GM19328 (cell line): ENCODE measurements around the gene SLAIN2.
"Not testable (repeated sequence)": the region's sequence is repeated elsewhere in the genome, so short reads cannot be mapped to it uniquely, and the experiment has no call there.

Source experiments
- ATAC-seq: cut with Tn5 transposase; IDR thresholded peaks from one replicate; pipeline ENCODE4 v1.9.1; 2021; ENCODE audit warnings: mild to moderate bottlenecking, moderate library complexity; ENCODE audit not compliant: unreplicated experiment

The SLAIN2 gene

DNA sequence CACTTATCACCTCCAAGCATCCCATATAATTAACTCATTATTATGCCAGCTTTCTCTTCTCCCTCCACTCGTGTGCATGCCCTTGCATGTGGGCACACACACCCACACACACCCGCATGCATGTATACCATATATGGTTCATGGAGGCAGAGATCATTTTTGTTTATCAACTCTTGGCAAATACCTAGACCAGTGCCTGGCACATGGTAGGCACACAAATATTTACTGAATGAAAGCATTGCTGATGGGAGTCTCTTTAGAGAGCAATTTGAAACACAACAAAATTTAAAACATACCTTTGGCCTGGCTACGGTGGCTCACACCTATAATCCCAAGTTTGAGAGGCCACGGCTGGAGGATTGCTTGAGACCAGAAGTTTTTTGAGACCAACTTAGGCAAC is 90.7 kb downstream of the SLAIN2 start:
- no peak for ATAC-seq

DNA sequence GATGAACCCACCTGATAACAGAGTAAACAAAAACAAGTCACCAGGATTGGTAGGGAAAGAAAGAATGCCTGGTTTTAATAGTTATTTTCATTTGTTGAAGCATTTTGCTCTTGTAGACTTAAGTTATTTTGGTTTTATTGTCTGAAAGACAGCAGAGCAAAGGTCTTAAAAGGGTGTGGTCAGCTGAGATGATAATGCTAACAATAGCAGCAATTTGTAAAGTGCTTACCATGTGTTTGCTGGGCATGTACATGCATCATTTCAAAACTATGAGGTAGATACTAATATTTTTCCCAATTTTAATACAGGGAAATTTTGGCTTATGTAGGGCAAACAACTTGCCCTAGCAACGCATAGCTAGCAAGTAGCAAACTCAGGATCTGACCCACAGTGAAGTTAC is 95.0 kb downstream of the SLAIN2 start:
- ATAC-seq: no peak

DNA sequence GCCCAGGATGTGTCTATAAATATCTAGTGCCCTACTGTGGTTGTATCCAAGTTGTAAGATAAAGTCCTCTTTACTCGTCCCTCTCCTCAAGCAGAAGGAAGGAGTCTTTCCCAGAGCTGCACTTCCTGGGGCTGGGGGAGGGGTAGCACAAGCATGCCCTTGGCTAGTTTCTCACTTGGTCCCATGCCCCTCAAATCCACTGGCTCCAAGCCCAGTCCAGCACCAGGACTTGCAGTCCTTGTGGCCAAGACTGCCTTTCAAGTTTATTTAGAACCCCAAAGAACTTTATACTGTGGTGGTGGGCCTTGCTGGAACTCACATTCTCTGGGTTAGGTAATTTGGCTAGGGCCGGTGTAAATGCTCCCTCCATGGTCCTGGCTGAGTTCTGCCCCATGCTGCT is 98.7 kb downstream of the SLAIN2 start:
- ATAC-seq: no peak

DNA sequence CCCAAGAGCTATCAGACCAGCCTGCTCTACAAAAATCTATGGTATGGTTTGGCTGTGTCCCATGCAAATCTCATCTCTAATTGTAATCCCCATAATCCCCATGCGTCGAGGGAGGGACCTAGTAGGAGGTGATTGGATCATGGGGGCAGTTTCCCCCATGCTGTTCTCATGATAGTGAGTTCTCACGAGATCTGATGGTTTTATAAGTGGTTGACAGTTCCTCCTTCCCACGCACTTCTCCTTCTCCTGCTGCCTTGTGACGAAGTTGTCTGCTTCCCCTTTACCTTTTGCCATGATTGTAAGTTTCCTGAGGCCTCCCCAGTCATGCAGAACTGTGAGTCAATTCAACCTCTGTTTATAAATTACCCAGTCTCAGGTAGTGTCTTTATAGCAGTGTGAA is 99.6 kb downstream of the SLAIN2 start:
- not testable (repeated sequence) for ATAC-seq

DNA sequence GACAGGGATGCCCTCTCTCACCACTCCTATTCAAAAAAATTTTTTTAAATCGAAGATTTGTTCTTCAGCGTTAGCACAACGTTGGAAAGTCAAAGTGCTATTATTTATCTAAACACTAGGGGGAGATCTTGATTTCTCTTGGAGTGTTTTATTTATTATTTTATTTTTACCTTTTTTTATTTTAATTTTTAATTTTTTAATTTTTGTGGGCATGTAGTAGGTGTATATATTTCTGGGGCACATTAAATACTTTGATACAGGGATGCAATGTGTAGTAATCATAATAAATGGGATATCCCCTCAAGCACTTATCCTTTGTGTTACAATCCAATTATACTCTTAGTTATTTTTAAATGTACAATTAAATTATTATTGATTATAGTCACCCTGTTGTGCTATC is 104.4 kb downstream of the SLAIN2 start:
- no peak for ATAC-seq

DNA sequence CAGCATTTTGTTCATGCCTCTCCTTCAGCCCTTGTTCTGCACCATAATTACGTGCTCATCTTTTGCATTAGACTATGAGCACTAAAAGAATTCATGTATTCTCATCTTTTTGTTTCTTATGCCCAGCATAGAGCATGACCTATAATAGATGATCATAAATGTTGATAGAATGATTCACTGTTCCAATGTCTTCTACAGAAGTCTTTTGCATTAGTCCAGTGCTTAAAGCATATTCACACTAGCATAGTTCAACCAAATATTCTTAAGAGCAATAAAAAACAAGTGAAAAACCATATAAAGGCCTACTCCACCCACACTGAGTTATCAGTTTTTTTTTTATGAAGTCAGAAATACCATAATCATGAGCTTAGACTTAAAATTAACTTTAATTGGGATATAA is 105.3 kb downstream of the SLAIN2 start:
- ATAC-seq: no peak

DNA sequence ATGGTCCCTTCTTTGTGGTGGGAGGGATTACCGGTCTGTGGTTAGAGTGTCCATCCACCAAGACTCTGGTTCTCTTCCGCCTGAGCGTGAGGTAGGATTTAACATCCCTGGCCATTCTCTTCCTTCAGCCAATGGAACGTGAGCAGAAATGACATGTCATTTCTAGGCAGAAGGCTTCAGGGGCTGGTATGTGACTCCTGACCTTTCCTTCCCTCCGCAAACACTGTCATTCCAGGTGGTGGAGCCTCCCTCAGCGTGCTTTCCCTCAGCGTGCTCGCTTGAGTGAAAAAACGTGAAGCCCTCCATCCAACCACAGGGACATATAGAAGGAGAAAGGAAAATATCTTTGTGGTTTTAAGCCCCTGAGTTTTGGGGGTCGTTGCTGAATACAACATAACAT is 107.8 kb downstream of the SLAIN2 start:
- ATAC-seq: no peak

DNA sequence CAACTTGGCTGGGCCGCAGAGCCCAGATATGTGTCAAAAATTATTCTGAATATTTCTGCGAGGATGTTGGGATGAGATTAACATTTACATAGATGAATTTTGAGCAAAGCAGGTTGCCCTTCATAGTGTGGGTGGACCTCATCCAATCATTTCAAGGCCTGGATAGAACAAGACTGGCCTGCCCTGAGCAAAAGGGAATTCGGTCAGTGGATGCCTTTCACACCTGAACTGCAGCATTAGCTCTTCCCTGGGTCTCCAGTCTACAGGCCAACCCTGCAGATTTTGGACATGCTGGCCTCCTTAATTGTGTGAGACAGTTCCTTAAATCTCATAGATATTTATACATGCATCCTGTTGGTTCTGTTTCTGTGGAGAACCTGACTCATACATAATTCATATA is 109.4 kb downstream of the SLAIN2 start:
- no peak for ATAC-seq

DNA sequence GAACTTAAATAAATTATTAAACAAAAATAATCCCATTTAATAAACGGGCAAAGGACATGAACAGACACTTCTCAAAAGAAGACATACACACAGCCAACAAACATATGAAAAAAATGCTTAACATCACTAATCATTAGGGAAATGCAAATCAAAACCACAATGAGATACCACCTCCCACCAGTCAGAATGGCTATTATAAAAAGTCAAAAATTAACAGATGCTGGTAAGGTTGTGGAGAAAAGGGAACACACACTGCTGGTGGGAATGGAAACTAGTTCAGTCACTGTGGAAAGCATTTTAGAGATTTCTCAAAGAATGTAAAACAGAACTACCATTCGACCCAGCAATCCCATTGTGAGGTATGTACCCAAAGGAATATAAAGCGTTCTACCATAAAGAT is 110.3 kb downstream of the SLAIN2 start:
- not testable (repeated sequence) for ATAC-seq

DNA sequence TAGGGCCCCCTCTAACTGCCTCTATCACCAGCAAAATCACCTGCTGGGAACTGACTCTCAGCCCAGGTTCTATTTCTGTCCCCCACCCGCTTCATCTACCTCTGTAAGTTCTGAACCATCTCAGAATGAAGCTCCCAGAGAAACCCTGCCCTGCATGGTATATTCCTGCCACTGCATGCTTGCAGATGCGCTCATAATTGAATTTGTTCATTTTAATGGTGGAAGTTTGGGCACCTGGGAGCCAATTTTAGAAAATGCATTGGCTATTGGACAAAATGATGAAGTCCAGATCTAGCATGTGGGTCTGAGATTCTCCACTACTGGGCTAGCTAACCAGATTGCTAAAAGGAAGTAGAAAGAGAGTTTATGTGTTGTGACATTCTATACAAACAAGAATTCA is 113.3 kb downstream of the SLAIN2 start:
- no peak for ATAC-seq

DNA sequence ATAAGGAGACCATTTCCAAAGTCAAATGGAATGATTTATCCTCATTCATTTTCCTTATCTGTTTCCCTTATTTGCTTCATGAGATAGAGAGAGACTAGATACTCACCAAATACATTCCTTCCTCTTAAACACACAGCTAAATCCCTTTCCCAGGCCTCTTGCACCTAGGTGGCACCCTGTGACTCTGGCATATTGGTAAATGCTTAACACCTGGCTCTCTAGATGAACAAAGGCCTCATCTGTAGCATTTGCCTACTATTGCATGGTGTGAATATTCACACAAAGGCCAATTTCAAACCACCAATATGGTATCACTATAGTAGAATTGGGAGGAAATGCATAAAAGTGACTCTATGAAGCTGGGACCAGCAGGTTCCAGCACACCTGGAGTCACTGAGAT is 119.7 kb downstream of the SLAIN2 start:
- no peak for ATAC-seq

DNA sequence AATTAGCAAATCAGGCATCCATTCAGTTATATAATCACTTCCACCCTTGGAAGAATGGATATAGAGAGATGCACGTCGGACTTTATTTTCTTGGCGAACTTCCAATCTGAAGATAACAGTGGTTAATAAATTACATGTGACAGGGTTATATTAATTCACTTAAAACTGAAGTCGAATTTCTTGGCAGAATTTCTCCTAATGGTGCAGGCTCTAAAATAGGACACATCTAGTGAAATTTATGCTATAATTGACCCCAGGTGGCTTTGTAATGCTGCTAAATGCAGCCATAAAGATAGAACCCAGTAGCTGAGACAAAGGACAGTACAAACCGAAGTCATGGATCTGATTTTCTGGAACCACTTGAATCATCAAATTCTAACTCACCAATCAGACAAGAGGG is 121.0 kb downstream of the SLAIN2 start:
- no peak for ATAC-seq

DNA sequence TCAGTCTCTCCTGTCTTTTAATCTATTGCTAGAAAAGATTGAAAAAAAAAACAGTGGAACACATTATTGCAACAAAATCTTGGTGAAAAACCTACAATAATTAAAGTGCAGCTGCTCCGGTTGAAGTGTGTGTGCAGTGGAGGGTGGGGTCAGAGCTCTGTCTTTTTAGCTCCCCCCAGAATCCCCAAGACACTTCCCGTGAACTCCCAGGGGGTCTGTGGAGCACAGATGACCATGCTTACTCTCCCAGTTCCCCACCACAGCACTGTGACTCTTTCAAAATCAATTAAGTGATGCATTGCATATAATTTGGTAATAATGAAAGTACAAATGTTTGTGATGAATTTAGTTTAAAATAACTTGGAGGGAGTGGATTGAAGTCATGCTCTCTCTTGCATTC is 126.1 kb downstream of the SLAIN2 start:
- no peak for ATAC-seq

DNA sequence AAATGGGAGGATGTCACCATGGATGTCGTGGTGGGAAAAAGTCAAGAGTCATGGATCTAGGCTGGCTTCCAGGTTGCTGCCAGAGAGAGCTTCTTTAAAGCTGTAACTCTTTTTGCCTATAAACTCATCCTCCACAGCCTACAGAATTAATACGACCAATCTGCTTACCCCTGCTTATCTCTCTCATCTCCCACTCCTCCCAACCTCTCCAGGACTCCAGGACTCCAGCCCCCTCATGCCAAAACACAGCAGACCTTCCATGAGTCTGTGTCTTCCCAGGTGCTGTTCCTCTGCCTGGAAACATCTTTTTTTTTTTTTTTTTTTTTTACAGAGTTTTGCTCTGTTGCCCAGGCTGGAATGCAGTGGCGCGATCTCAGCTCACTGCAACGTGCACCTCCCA is 126.6 kb downstream of the SLAIN2 start:
- no peak for ATAC-seq

DNA sequence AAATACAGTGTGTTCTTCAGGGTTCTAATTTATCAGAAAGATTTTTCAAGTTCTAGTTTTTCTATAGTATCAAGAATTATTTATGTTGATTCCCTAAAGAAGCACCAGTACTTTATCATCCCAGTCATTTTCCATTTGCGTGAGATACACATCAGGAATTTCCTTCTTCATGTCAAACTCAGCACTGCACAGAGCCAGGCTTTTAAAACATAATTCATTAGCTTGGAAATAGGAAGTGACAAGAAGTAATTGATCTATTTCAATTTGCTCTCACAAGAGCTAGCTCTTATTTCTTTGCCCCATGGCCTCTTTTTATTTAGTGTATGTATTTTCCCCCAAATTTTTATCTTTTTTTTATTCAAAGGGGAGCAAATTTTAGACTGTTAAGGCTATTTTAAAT is 128.8 kb downstream of the SLAIN2 start:
- no peak for ATAC-seq

DNA sequence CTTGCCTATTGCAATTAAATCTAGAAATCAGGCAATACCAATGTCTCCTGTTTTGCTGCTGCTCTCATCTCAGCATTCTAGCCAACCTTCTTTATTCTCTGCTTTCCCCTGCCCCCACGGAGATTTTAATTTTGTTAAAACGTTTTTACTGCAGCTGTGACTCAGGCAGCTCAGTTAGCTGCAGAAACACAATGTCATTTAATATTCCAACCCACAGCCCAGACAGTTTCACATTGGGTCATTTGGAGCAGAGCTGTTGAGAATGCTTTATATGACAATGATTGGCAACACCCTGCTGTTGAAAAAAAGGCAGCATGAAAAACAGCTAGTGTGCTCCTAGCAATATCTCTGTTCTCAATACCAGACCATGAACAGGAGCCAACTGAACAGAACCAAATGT is 129.2 kb downstream of the SLAIN2 start:
- ATAC-seq: no peak

DNA sequence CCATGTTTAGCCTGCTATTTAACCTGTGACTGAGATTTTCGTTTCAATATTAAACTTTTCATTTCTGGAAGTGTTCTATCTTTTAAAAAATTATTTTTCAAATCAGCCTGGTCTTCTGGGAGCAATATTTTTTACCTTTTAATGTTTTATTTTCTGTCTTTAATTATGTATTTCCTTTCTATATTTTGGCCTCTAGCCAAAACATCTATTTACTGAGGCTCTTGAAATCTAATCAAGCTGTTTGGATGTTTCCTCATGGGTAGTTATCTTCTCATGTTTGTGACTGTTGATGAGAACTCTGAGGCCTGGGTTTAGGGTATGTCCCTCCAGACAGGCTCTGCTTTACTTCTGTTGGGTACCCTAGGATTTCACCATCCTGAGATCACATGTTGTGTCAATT is 131.5 kb downstream of the SLAIN2 start:
- ATAC-seq: no peak

DNA sequence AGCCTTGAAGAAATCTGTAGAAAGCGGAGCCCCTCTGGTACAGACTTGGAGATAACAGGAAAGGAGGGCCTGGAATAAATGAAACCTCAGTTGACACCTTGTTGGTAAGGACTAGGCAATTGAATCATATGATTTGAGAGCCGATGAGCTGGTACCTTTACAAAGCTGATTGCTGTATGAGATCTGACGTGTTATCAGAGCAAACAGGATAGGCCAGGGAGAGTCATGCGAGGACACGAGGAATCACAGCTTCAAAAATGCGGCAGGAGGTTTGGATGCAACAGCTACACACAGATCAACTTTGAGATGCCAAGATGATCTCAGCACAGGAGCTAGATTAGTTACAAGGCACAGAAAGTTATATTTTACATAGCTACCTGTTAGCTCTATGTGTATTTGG is 134.4 kb downstream of the SLAIN2 start:
- no peak for ATAC-seq
